Measurements from ENCODE around the gene CRYL1.

CRYL1 gene

DNA sequence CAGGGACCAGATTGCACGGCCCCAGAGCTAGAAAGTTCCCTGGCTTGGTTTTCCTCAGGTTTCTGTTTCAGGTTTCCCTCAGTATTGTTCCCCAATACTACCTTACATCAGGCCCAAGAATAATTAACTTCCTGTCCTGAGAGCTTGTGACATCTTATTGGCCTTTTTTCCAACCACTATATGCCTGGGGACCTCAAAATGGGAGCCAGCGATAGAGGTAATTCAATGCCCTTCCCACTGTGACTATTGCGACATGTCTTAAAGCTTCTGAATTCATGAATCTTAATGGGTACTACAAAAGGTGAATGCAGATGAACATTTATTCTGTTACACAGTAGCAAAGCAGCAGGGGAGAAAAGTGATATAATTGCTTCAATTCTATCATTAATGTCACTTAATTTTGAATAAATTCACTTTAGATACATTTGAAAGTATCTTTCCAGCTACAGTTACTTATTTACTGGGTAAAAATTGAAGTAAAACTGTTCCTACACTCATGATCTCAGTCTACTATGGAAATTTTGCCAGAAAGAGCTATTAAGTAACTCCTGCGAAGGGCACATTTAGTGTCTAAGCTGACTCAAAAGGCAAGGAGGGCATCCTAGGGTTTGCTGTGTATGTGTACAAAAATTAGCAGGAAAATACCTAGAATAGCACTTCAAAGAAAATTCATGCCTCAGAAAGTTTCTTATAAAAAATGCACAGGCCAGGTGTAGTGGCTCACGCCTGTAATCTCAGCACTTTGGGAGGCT is 4.1 kb downstream of the CRYL1 start:
- no peak overlapping the region for H2AFZ ChIP-seq
- no peaks in the 10 kb centered on the region for H3K4me1 ChIP-seq
- H3K9me3 ChIP-seq (ENCODE audit: control insufficient read depth, low read length) = no peaks in the 10 kb centered on the region
- H3K27me3 ChIP-seq (ENCODE audit: control insufficient read depth, insufficient read depth, low read length) = no peaks in the 10 kb centered on the region
- no peaks in the 10 kb centered on the region for H3K36me3 ChIP-seq (ENCODE audit: control insufficient read depth, insufficient read depth, low read length)
- H3K79me2 ChIP-seq = no peaks in the 10 kb centered on the region
- no peak overlapping the region for H3K4me3 ChIP-seq (ENCODE audit: low read depth, low read length)
- no peak overlapping the region for H3K4me2 ChIP-seq (ENCODE audit: low read length)
- no peak overlapping the region for H3K27ac ChIP-seq
- TF ChIP-seq, protein P1, sequence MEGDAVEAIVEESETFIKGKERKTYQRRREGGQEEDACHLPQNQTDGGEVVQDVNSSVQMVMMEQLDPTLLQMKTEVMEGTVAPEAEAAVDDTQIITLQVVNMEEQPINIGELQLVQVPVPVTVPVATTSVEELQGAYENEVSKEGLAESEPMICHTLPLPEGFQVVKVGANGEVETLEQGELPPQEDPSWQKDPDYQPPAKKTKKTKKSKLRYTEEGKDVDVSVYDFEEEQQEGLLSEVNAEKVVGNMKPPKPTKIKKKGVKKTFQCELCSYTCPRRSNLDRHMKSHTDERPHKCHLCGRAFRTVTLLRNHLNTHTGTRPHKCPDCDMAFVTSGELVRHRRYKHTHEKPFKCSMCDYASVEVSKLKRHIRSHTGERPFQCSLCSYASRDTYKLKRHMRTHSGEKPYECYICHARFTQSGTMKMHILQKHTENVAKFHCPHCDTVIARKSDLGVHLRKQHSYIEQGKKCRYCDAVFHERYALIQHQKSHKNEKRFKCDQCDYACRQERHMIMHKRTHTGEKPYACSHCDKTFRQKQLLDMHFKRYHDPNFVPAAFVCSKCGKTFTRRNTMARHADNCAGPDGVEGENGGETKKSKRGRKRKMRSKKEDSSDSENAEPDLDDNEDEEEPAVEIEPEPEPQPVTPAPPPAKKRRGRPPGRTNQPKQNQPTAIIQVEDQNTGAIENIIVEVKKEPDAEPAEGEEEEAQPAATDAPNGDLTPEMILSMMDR (IDR thresholded peaks at IDR 0.05) = no peak
- H3K9ac ChIP-seq = no peak overlapping the region

- Histone ChIP-seq H3K9me3 (ENCODE audit: control insufficient read depth, low read length) (no peaks in the 10 kb centered on the region), H2AFZ (no peak overlapping the region), H3K27ac (no peak overlapping the region), H3K4me2 (ENCODE audit: low read length) (no peak overlapping the region), H3K9ac (no peak overlapping the region), H3K27me3 (ENCODE audit: control insufficient read depth, insufficient read depth, low read length) (no peaks in the 10 kb centered on the region), H3K79me2 (no peaks in the 10 kb centered on the region), H3K36me3 (ENCODE audit: control insufficient read depth, insufficient read depth, low read length) (no peaks in the 10 kb centered on the region), H3K4me1 (no peaks in the 10 kb centered on the region), H3K4me3 (ENCODE audit: low read depth, low read length) (no peak overlapping the region)
- TF ChIP-seq, protein P1 (IDR thresholded peaks at IDR 0.05) = no peak
These were observed 5.8 kb downstream of the CRYL1 start for GRCh38 chr13:20519875-20520274.

- H3K27ac ChIP-seq = no peak overlapping the region
- no peak overlapping the region for H2AFZ ChIP-seq
- no peaks in the 10 kb centered on the region for H3K79me2 ChIP-seq
- H3K4me1 ChIP-seq = no peaks in the 10 kb centered on the region
- TF ChIP-seq, protein P1 (IDR thresholded peaks at IDR 0.05) = no peak
- H3K4me2 ChIP-seq (ENCODE audit: low read length) = no peak overlapping the region
- no peaks in the 10 kb centered on the region for H3K27me3 ChIP-seq (ENCODE audit: control insufficient read depth, insufficient read depth, low read length)
- H3K4me3 ChIP-seq (ENCODE audit: low read depth, low read length) = no peak overlapping the region
- H3K9me3 ChIP-seq (ENCODE audit: control insufficient read depth, low read length) = no peaks in the 10 kb centered on the region
- no peaks in the 10 kb centered on the region for H3K36me3 ChIP-seq (ENCODE audit: control insufficient read depth, insufficient read depth, low read length)
- H3K9ac ChIP-seq = no peak overlapping the region
These were observed 7.0 kb downstream of the CRYL1 start for GRCh38 chr13:20518660-20519100.

- Histone ChIP-seq H3K27me3 (ENCODE audit: control insufficient read depth, insufficient read depth, low read length) (no peaks in the 10 kb centered on the region), H3K9ac (no peak overlapping the region), H3K36me3 (ENCODE audit: control insufficient read depth, insufficient read depth, low read length) (no peaks in the 10 kb centered on the region), H3K4me3 (ENCODE audit: low read depth, low read length) (no peak overlapping the region), H3K79me2 (no peaks in the 10 kb centered on the region), H3K4me2 (ENCODE audit: low read length) (no peak overlapping the region), H2AFZ (no peak overlapping the region), H3K9me3 (ENCODE audit: control insufficient read depth, low read length) (no peaks in the 10 kb centered on the region), H3K27ac (no peak overlapping the region), H3K4me1 (no peaks in the 10 kb centered on the region)
- TF ChIP-seq, protein P1 (IDR thresholded peaks at IDR 0.05) = no peak
These were observed 10.8 kb downstream of the CRYL1 start for GRCh38 chr13:20514866-20515265.

GRCh38 chr13:20513466-20513995 is 12.1 kb downstream of the CRYL1 start:
- Histone ChIP-seq H3K36me3 (ENCODE audit: control insufficient read depth, insufficient read depth, low read length) (no peaks in the 10 kb centered on the region), H3K4me1 (no peaks in the 10 kb centered on the region), H3K79me2 (no peaks in the 10 kb centered on the region), H3K4me2 (ENCODE audit: low read length) (no peak overlapping the region), H2AFZ (no peak overlapping the region), H3K27ac (no peak overlapping the region), H3K9ac (no peak overlapping the region), H3K27me3 (ENCODE audit: control insufficient read depth, insufficient read depth, low read length) (no peaks in the 10 kb centered on the region), H3K4me3 (ENCODE audit: low read depth, low read length) (no peak overlapping the region), H3K9me3 (ENCODE audit: control insufficient read depth, low read length) (no peaks in the 10 kb centered on the region)
- TF ChIP-seq, protein P1 (IDR thresholded peaks at IDR 0.05) = no peak

Measured in parathyroid adenoma (tissue), 2 donors.